Astrocyte (in vitro differentiated cells and primary cell): ENCODE measurements around the gene CTBS.

Experiments
- EZH2 ChIP-seq: IDR thresholded peaks from 2 replicates; pipeline ENCODE4 v1.6.1; 2012; ENCODE audit warnings: mild to moderate bottlenecking, low read length, inconsistent platforms; ENCODE audit not compliant: insufficient read depth
- TF ChIP-seq, protein P1 (sequence below): IDR thresholded peaks from 2 replicates; pipeline ENCODE4 v1.5.1; 2011; ENCODE audit warnings: low read depth, mild to moderate bottlenecking, inconsistent platforms, low read length, moderate library complexity; ENCODE audit not compliant: insufficient read depth

DNA sequence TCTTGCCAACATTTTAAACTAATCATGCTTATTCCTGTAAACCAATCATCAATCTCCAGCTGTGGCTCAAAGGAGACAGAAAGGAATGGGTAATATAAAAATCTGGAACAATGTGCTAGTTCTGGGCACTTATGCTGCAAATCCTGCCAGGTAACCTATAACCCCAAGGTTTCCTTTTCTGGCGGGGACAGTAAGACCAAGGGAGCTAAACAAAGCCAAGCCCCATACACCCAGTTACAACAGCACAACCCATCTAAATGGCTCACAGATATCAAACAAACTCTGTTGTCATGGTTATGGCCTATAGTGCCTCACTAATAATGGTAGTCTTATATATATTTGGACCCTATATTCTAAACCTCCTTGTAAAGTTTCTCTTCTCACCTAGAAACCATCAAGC lies 36.9 kb upstream of the CTBS start:
- TF ChIP-seq, protein P1, sequence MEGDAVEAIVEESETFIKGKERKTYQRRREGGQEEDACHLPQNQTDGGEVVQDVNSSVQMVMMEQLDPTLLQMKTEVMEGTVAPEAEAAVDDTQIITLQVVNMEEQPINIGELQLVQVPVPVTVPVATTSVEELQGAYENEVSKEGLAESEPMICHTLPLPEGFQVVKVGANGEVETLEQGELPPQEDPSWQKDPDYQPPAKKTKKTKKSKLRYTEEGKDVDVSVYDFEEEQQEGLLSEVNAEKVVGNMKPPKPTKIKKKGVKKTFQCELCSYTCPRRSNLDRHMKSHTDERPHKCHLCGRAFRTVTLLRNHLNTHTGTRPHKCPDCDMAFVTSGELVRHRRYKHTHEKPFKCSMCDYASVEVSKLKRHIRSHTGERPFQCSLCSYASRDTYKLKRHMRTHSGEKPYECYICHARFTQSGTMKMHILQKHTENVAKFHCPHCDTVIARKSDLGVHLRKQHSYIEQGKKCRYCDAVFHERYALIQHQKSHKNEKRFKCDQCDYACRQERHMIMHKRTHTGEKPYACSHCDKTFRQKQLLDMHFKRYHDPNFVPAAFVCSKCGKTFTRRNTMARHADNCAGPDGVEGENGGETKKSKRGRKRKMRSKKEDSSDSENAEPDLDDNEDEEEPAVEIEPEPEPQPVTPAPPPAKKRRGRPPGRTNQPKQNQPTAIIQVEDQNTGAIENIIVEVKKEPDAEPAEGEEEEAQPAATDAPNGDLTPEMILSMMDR, result no peak
- TF ChIP-seq EZH2, result no peak
